IPS-20b (cell line): ENCODE measurements around the gene TXLNB.
"Not testable (repeated sequence)": the region's sequence is repeated elsewhere in the genome, so short reads cannot be mapped to it uniquely, and the experiment has no call there.

Experiments
- H3K27ac ChIP-seq: one replicate; pipeline ENCODE4 v1.5.1; 2013; ENCODE audit warnings: low read length
- H3K27me3 ChIP-seq: 2 replicates; pipeline ENCODE4 v1.6.1; 2013; ENCODE audit warnings: mild to moderate bottlenecking, low read length, inconsistent platforms; ENCODE audit not compliant: insufficient read depth
- H3K36me3 ChIP-seq: 2 replicates; pipeline ENCODE4 v1.6.1; 2013; ENCODE audit warnings: low read depth, mild to moderate bottlenecking, inconsistent platforms, low read length, moderate library complexity; ENCODE audit not compliant: insufficient read depth
- H3K4me1 ChIP-seq: 2 replicates; pipeline ENCODE4 v1.6.1; 2013; ENCODE audit warnings: mild to moderate bottlenecking, control low read depth, inconsistent platforms, low read length, moderate library complexity; ENCODE audit not compliant: insufficient read depth
- H3K4me3 ChIP-seq: 2 replicates; pipeline ENCODE4 v1.5.1; 2013; ENCODE audit warnings: mild to moderate bottlenecking, low read length, inconsistent platforms
- H3K9ac ChIP-seq: 2 replicates; pipeline ENCODE4 v1.6.1; 2013; ENCODE audit warnings: low read depth, mild to moderate bottlenecking, inconsistent platforms, low read length, moderate library complexity
- H3K9me3 ChIP-seq: 2 replicates; pipeline ENCODE4 v1.6.1; 2013; ENCODE audit warnings: mild to moderate bottlenecking, low read depth, low read length, inconsistent platforms; ENCODE audit not compliant: insufficient read depth

TXLNB gene

DNA sequence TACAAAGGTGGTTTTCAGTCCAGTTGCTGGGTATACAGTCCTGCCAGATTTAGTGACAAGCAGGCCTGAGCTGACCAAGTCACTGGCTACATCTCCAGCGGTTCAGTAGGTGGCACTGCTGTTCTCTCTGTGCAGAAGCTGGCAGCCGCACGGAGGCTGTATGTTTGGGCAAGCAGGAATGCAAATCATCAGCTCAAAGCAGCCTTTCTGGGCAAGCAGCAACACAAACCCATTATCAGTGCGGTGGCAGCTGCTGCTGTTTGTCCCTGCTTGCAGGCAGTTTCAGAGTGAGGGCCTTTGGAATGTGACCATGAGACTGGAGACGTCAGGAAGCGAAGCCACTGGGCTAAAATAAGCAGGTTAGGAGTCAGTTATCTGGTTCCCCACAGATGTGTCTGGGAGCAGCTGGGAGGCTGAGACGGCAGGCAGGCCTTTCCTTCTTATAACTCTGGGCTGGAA lies 72.5 kb downstream of the TXLNB start:
- H3K27me3 ChIP-seq: no peaks in the 10 kb centered on the region
- peak overlapping the region; percentile 12; the same call in 1 of the 2 replicates for H3K9ac ChIP-seq
- no peak overlapping the region for H3K27ac ChIP-seq
- no peak overlapping the region for H3K4me3 ChIP-seq
- H3K9me3 ChIP-seq: no peaks in the 10 kb centered on the region
- H3K4me1 ChIP-seq: no peaks in the 10 kb centered on the region; the same call in 1 of the 2 replicates
- H3K36me3 ChIP-seq: no peaks in the 10 kb centered on the region

DNA sequence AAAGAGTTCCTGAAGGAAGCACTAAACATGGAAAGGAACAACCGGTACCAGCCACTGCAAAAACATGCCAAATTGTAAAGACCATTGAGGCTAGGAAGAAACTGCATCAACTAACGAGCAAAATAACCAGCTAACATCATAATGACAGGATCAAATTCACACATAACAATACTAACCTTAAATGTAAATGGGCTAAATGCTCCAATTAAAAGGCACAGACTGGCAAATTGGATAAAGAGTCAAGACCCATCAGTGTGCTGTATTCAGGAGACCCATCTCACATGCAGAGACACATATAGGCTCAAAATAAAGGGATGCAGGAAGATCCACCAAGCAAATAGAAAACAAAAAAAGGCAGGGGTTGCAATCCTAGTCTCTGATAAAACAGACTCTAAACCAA lies 79.3 kb downstream of the TXLNB start:
- H3K27me3 ChIP-seq, H3K36me3 ChIP-seq, H3K4me3 ChIP-seq, H3K27ac ChIP-seq, H3K9ac ChIP-seq, H3K4me1 ChIP-seq: not testable (repeated sequence)
- H3K9me3 ChIP-seq: peaks cover 20% of the 10 kb centered on the region

- not testable (repeated sequence) for H3K36me3 ChIP-seq, H3K4me1 ChIP-seq, H3K27ac ChIP-seq, H3K27me3 ChIP-seq, H3K9ac ChIP-seq, H3K4me3 ChIP-seq
- peaks cover 30% of the 10 kb centered on the region for H3K9me3 ChIP-seq
Measured at GRCh38 chr6:139210766-139211165, 81.0 kb downstream of the TXLNB start.

- Histone ChIP-seq H3K9ac (no peak overlapping the region), H3K27me3 (no peaks in the 10 kb centered on the region), H3K4me1 (no peaks in the 10 kb centered on the region), H3K9me3 (peaks cover 36% of the 10 kb centered on the region), H3K4me3 (no peak overlapping the region), H3K36me3 (no peaks in the 10 kb centered on the region), H3K27ac (no peak overlapping the region)
Measured at GRCh38 chr6:139205843-139206242, 86.0 kb downstream of the TXLNB start.

GRCh38 chr6:139204978-139205377 lies 86.8 kb downstream of the TXLNB start:
- H3K4me1 ChIP-seq: no peaks in the 10 kb centered on the region
- H3K36me3 ChIP-seq: no peaks in the 10 kb centered on the region
- H3K27me3 ChIP-seq: no peaks in the 10 kb centered on the region
- peaks cover 27% of the 10 kb centered on the region for H3K9me3 ChIP-seq
- no peak overlapping the region for H3K9ac ChIP-seq
- no peak overlapping the region for H3K27ac ChIP-seq
- no peak overlapping the region for H3K4me3 ChIP-seq

DNA sequence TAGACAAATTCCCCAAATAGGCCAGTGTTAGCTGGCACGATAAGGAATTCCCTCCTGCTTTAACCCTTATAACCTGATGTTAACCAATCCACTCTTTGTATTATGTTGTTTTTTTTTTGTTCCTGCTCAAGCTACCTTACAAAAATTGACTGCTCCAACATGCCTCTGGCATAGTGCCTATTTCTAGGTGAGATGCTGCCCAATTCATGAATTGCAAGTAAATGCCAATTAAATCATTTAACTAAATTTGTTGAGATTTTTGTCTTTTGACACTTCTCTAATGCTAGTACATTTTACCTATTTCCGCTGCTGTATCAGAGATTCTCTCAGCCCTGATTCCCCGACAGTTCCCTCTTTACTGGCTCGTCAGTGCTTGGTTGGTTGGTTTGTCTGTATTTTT lies 90.4 kb downstream of the TXLNB start:
- Histone ChIP-seq H3K9ac (no peak overlapping the region), H3K36me3 (no peaks in the 10 kb centered on the region), H3K4me3 (no peak overlapping the region), H3K9me3 (peaks cover 10% of the 10 kb centered on the region), H3K27me3 (no peaks in the 10 kb centered on the region), H3K4me1 (no peaks in the 10 kb centered on the region), H3K27ac (no peak overlapping the region)

GRCh38 chr6:139198529-139199288 lies 93.1 kb downstream of the TXLNB start:
- Histone ChIP-seq H3K4me3 (no peak overlapping the region), H3K4me1 (no peaks in the 10 kb centered on the region), H3K27ac (no peak overlapping the region), H3K9ac (no peak overlapping the region), H3K27me3 (no peaks in the 10 kb centered on the region), H3K36me3 (no peaks in the 10 kb centered on the region), H3K9me3 (no peaks in the 10 kb centered on the region)

- Histone ChIP-seq H3K4me3 (no peak overlapping the region), H3K9ac (no peak overlapping the region), H3K27me3 (no peaks in the 10 kb centered on the region), H3K9me3 (no peaks in the 10 kb centered on the region), H3K36me3 (no peaks in the 10 kb centered on the region), H3K4me1 (no peaks in the 10 kb centered on the region), H3K27ac (no peak overlapping the region)
Measured at GRCh38 chr6:139194740-139195139, 97.1 kb downstream of the TXLNB start.
